ENCODE results near the gene ZSCAN22.
"Not testable (repeated sequence)": the region's sequence is repeated elsewhere in the genome, so short reads cannot be mapped to it uniquely, and the experiment has no call there.

Gene ZSCAN22

GRCh38 chr19:58352760-58353671 lies 26.2 kb downstream of the ZSCAN22 start, which contains the start of gene A1BG:
TSS of gene A1BG (minus strand) at chr19:58353492. CDS start at chr19:58353437, 55 bp downstream.
- DNase-seq: no peak

GRCh38 chr19:58353717-58354477 lies 27.1 kb downstream of the ZSCAN22 start:
- no peak for DNase-seq

GRCh38 chr19:58354478-58355030 lies 27.8 kb downstream of the ZSCAN22 start:
- DNase-seq: no peak

GRCh38 chr19:58355215-58355796 lies 28.5 kb downstream of the ZSCAN22 start:
- DNase-seq: no peak

GRCh38 chr19:58355908-58356765 lies 29.3 kb downstream of the ZSCAN22 start:
- no peak for DNase-seq

GRCh38 chr19:58356766-58357480 lies 30.1 kb downstream of the ZSCAN22 start:
- no peak for DNase-seq

- DNase-seq: no peak
Measured at GRCh38 chr19:58357481-58358145, 30.8 kb downstream of the ZSCAN22 start.

- peak; percentile 60 for DNase-seq
Measured at GRCh38 chr19:58361900-58362271, 35.1 kb downstream of the ZSCAN22 start.

GRCh38 chr19:58362272-58362994 lies 35.6 kb downstream of the ZSCAN22 start, which contains the start of gene ZNF497:
TSS of gene ZNF497 (minus strand) at chr19:58362751. CDS start at chr19:58357635, 5,116 bp downstream.
- DNase-seq: peak; percentile 88

GRCh38 chr19:58364146-58364545 lies 37.4 kb downstream of the ZSCAN22 start:
- peak; percentile 86 for DNase-seq

GRCh38 chr19:58366585-58367430 lies 40.0 kb downstream of the ZSCAN22 start:
- DNase-seq: no peak

GRCh38 chr19:58367698-58368454 lies 41.1 kb downstream of the ZSCAN22 start:
- no peak for DNase-seq

- no peak for DNase-seq
Measured at GRCh38 chr19:58368561-58369360, 42.0 kb downstream of the ZSCAN22 start.

GRCh38 chr19:58372311-58373133 lies 45.7 kb downstream of the ZSCAN22 start:
- DNase-seq: no peak

GRCh38 chr19:58374200-58374599 lies 47.4 kb downstream of the ZSCAN22 start:
- DNase-seq: no peak

GRCh38 chr19:58376724-58377123 lies 49.9 kb downstream of the ZSCAN22 start:
- DNase-seq: not testable (repeated sequence)

All from KG1 (cell line).